WI38 (cell line): Measurements from ENCODE around the gene GRIN2B.

Experiments
- H3K4me3 ChIP-seq: 2 replicates; pipeline ENCODE4 v1.5.1; 2011; ENCODE audit warnings: low read depth, mild to moderate bottlenecking, control low read depth, low read length
- TF ChIP-seq, protein P1 (sequence below): IDR thresholded peaks from 2 replicates; pipeline ENCODE4 v1.5.1; 2012; ENCODE audit warnings: low read depth, mild to moderate bottlenecking, control low read depth, low read length

GRIN2B gene

DNA sequence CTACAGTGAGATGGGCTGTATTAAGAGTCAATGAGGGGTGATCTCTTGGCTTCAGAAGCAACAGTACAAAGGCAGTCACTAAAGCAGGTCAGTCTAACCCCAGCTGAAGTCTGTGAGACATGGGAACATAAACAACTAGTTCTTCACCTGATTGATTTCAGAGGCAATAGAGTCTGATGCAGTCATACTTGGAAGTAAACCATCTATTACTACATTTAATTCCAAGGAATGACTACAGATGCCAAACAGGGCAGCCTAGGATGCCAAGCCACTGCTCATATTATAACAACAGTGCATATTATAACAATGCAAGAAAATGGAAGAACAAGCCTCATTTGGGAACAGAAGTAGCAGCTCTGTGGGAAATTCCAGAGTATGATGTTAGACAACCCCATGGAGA, 35.8 kb downstream of the GRIN2B start:
- TF ChIP-seq, protein P1, sequence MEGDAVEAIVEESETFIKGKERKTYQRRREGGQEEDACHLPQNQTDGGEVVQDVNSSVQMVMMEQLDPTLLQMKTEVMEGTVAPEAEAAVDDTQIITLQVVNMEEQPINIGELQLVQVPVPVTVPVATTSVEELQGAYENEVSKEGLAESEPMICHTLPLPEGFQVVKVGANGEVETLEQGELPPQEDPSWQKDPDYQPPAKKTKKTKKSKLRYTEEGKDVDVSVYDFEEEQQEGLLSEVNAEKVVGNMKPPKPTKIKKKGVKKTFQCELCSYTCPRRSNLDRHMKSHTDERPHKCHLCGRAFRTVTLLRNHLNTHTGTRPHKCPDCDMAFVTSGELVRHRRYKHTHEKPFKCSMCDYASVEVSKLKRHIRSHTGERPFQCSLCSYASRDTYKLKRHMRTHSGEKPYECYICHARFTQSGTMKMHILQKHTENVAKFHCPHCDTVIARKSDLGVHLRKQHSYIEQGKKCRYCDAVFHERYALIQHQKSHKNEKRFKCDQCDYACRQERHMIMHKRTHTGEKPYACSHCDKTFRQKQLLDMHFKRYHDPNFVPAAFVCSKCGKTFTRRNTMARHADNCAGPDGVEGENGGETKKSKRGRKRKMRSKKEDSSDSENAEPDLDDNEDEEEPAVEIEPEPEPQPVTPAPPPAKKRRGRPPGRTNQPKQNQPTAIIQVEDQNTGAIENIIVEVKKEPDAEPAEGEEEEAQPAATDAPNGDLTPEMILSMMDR = no peak
- no peak overlapping the region for H3K4me3 ChIP-seq

DNA sequence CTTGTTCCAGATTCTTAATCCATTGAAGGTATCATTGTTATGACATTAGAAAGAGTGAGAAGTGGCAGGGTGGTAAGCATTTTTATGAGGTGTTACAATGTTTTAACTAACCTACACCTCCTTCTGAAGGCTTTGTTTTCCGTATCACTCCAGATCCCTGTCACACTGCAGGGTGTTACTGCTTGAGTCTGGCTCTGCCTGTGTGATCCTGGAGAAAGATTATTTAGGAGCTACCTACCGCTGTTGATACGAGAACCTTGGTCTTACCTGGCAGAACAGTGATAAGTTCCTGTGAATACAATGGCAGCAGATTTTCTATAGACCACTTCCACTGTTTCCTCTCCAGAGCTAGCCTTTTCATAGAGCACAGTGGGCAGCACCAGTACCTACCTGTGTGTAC, 36.2 kb downstream of the GRIN2B start:
- TF ChIP-seq, protein P1 = no peak

DNA sequence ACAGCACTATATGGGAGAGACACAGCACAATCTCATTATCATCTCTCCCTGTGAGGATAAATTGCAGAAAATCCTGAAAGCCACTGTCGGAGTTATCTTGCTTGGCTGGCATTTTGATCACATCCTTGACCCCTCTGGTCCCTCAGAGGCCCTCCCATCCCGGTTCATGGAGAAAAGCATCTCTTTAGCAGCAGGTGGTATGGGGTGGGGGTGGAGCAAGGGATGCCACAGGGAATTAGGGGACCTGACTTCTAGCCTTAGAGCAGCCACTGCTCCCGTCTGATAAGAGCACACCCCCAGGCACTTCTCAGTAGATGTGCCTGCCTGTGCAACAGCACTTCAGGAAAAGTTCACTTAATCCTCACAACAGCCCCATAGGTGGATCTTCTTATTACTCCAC, 38.6 kb downstream of the GRIN2B start:
- TF ChIP-seq, protein P1 = no peak
- H3K4me3 ChIP-seq = no peak overlapping the region

More for the DNA sequence above, 36.2 kb downstream of the GRIN2B start:
- no peak overlapping the region for H3K4me3 ChIP-seq

DNA sequence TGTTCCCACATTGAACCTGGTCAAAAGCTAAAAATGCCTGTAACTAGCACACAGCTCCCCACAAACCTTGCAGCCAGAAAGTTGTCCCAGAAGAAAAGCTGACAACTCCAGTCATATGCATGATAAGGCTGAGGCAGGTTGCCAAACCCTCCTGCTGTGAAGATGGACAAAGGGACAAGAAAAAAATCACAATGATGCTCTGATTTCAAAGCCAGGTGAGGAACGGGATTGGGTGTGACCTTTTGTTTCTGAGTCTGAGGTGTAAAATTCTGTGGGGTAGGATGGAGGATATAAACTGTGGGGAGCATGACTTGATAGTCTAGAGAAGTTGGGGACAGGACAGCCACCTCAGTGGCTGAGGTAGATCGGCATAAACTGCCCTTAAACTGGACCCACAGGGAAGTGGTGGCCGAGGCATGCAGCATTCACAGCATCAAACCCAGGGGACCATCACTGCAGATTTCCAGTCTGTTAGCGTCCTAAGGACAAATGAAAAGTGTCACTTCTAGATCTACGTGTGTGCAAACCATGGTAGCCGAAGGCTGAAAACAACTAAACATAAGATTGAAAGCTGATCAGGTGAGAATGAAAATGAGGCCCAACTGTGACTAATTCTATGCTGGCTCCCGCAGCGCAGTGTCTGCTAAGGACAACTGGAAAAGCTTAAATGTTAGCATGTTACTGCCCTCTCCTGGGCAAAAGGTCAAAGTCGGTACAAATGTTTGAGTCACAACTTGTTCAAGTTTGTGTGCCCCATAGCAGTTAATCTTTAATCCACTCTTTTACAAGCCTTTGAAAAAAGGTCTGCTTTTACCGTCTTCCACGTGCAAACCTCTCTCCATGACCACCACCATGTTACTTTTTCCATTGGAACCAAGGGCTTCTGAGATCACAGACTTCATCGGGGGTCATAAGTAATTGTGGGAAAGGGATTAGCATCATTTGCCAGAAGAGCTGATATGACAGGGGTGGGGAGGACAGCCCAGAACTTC, 39.8 kb downstream of the GRIN2B start:
- no peak overlapping the region for H3K4me3 ChIP-seq
- TF ChIP-seq, protein P1 = no peak

DNA sequence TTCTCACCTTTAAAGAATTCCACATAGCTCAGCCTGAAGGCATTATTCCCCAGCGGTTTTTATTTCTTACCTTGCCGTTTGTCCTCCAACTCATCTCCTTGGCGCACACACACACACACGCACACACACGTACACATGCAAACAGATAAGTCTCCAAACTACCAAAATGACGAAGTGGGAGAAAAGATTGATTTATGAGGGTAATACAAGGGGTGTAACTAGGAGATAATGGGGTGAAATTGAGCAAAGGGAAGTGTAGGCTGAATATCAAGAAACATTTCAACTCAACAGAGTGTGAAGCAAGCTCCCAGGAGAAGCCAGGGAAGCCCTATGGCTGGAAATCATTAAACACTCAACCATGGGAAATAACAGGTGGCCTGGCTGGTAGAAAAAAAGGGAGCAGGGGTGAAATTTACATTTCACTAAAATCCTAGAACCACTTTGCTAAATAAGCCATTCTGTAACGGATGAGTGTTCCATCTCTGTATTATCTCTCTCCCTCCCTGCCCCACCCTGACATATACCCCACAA, 41.0 kb downstream of the GRIN2B start:
- H3K4me3 ChIP-seq = no peak overlapping the region
- TF ChIP-seq, protein P1 = no peak

DNA sequence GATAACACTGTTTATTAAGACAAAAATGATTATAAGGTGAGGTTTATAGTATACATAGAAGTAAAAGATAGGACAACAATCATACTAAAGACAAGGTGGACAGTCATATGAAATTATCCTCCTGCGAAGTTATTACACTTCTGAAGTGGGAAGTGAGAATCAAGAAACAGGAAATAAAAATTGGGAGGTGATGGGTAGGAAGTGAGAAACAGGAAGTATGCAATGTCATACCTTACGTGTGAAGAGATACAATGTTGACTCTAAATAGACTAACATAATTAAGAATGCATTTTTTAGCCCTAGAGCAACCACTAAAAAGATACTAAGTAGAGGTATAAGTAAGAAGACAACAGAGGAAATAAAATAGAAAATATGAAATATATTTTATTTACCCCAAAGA, 43.7 kb downstream of the GRIN2B start:
- H3K4me3 ChIP-seq = no peak overlapping the region
- TF ChIP-seq, protein P1 = no peak

DNA sequence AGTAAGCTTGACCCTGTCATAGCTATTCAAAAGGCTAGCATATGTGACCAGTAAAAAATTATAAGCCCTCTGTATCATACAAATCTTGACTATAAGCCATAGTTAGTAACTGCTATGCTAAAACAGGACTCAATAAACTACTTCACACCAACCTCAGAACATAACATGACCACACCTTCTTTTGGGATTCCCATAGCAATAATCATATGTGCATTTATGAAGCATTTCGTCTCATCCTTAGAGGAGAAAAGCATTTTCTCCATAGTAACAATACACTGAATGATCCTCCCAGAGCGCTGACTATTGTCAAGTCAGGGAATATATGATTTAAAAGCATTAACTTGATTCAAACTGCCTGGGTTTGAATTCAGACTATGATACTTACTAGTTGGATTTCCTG, 46.2 kb downstream of the GRIN2B start:
- TF ChIP-seq, protein P1 = no peak
- H3K4me3 ChIP-seq = no peak overlapping the region
